DOHH2 (cell line): Measurements from ENCODE around the gene EPHA2.

Source experiments
- H3F3A ChIP-seq: fragments of 200-600 bp; sonication (generic), shearing (Covaris generic); 2 replicates; pipeline ENCODE4 v1.6.0; 2016; ENCODE audit warnings: antibody characterized with exemption, mild to moderate bottlenecking; ENCODE audit not compliant: control insufficient read depth, insufficient read depth
- H3K27ac ChIP-seq: fragments of 200-600 bp; sonication (generic); 2 replicates; pipeline ENCODE4 v1.5.1; 2014; ENCODE audit warnings: low read depth, mild to moderate bottlenecking, low read length, moderate library complexity
- H3K27me3 ChIP-seq: fragments of 200-600 bp; sonication (generic); 2 replicates; pipeline ENCODE4 v1.6.1; 2014; ENCODE audit warnings: mild to moderate bottlenecking, low read length, mixed read lengths; ENCODE audit not compliant: control insufficient read depth
- H3K36me3 ChIP-seq: fragments of 200-600 bp; sonication (generic); 2 replicates; pipeline ENCODE4 v1.6.1; 2014; ENCODE audit warnings: mild to moderate bottlenecking, low read length, moderate library complexity, mixed read lengths; ENCODE audit not compliant: control insufficient read depth
- H3K4me1 ChIP-seq: fragments of 200-600 bp; sonication (generic); 2 replicates; pipeline ENCODE4 v1.6.1; 2014; ENCODE audit warnings: mild to moderate bottlenecking, low read length, mixed read lengths; ENCODE audit not compliant: control insufficient read depth
- H3K4me2 ChIP-seq: fragments of 200-600 bp; sonication (generic); 2 replicates; pipeline ENCODE4 v1.6.0; 2014; ENCODE audit warnings: mild to moderate bottlenecking, low read length, moderate library complexity
- H3K4me3 ChIP-seq: fragments of 200-600 bp; sonication (generic); 2 replicates; pipeline ENCODE4 v1.5.1; 2014; ENCODE audit warnings: mild to moderate bottlenecking, low read length, mixed read lengths
- H3K79me2 ChIP-seq: fragments of 200-600 bp; sonication (generic); 2 replicates; pipeline ENCODE4 v1.6.1; 2014; ENCODE audit warnings: mild to moderate bottlenecking, low read length, mixed read lengths; ENCODE audit not compliant: control insufficient read depth
- H3K9me2 ChIP-seq: fragments of 200-600 bp; sonication (generic); replicated peaks from 2 replicates; pipeline ENCODE4 v1.6.1; 2014; ENCODE audit warnings: mild to moderate bottlenecking, low read length, mixed read lengths; ENCODE audit not compliant: control insufficient read depth
- H3K9me3 ChIP-seq: fragments of 200-600 bp; sonication (generic); 2 replicates; pipeline ENCODE4 v1.6.1; 2014; ENCODE audit warnings: antibody characterized with exemption, low read length, mixed read lengths; ENCODE audit not compliant: control insufficient read depth, insufficient read depth
- H4K20me1 ChIP-seq: fragments of 200-600 bp; sonication (generic); 2 replicates; pipeline ENCODE4 v1.6.0; 2014; ENCODE audit warnings: low read depth, mild to moderate bottlenecking, antibody characterized with exemption, low read length, moderate library complexity; ENCODE audit not compliant: control insufficient read depth, insufficient read depth
- EZH2phosphoT487 ChIP-seq: fragments of 200-600 bp; sonication (generic); IDR thresholded peaks from 2 replicates; pipeline ENCODE4 v1.6.1; 2017; ENCODE audit warnings: borderline replicate concordance, mild to moderate bottlenecking, antibody characterized with exemption, low read length, moderate library complexity, mixed read lengths
- TF ChIP-seq, protein P1 (sequence below): fragments of 200-600 bp; sonication (generic); IDR thresholded peaks from one replicate; pipeline ENCODE4 v1.5.1; 2014; ENCODE audit warnings: antibody characterized with exemption, mild to moderate bottlenecking, low read depth, low read length; ENCODE audit not compliant: poor library complexity, severe bottlenecking

The EPHA2 gene

DNA sequence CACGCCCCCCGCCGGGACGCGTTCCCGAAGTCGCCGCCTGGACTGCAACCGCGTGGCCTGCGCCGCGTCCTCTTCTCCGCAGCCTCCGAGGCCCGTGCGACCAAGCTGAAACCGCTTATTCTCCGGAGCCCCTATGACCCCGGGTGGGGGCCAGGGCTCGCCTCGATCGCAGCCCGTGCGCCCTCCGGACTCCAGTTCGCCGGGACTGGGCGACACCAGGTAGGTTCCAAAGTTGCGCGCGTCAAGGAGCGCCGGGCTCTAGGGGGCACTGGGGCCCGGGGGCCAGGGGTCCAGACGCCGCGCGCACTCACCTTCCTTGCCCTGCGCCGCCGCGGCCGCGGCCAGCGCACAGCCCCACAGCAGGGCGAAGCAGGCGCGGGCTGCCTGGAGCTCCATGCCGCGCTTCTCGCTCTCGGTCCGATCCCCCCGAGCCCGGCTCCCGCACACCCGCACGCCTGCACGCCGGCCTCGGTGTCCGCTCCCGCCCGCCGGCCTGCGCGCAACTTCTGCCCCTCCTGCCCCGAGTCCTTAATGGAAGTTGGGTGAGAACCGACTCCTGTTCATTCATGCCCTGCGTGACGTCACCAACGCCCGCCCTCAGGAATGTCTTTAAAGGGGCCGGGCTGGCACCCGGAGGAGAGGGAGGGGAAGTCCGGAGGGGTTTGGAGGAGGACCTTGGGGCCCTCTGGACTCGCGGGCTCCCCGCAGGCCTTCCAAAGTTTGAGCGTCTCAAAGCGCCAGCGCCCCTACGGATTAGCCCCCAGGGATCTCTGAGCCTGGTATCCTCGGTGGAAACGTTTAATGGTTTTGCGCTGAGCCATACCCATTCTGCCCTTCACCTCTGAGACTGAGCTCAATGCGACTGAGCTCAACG is at the start of gene EPHA2:
TSS of gene EPHA2 (minus strand) at position 533 of the 874 bp plus-strand sequence. CDS start at position 396, 137 bp downstream.
- Histone ChIP-seq H3K9me3 (no peaks in the 10 kb centered on the region), H3K4me2 (peak within 1 kb of the TSS; percentile 53), H3K4me1 (peaks cover 4% of the 10 kb centered on the region), H3K4me3 (peak within 1 kb of the TSS; percentile 24; the same call in 1 of the 2 replicates), H3K36me3 (no peaks in the 10 kb centered on the region), H3K27me3 (peaks cover 36% of the 10 kb centered on the region), H3K79me2 (no peaks in the 10 kb centered on the region), H3K9me2 (no peaks in the 10 kb centered on the region), H3F3A (0 out of 2 replicates have a peak, but pooled peaks cover 3% of the 10 kb centered on the region), H3K27ac (no peak within 1 kb of the TSS), H4K20me1 (no peaks in the 10 kb centered on the region)
- TF ChIP-seq EZH2phosphoT487 = no peak
- TF ChIP-seq, protein P1, sequence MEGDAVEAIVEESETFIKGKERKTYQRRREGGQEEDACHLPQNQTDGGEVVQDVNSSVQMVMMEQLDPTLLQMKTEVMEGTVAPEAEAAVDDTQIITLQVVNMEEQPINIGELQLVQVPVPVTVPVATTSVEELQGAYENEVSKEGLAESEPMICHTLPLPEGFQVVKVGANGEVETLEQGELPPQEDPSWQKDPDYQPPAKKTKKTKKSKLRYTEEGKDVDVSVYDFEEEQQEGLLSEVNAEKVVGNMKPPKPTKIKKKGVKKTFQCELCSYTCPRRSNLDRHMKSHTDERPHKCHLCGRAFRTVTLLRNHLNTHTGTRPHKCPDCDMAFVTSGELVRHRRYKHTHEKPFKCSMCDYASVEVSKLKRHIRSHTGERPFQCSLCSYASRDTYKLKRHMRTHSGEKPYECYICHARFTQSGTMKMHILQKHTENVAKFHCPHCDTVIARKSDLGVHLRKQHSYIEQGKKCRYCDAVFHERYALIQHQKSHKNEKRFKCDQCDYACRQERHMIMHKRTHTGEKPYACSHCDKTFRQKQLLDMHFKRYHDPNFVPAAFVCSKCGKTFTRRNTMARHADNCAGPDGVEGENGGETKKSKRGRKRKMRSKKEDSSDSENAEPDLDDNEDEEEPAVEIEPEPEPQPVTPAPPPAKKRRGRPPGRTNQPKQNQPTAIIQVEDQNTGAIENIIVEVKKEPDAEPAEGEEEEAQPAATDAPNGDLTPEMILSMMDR = no peak

GRCh38 chr1:16205334-16205671 is 49.4 kb upstream of the EPHA2 start:
- no peaks in the 10 kb centered on the region for H3K9me3 ChIP-seq
- no peak overlapping the region for H3K4me2 ChIP-seq
- TF ChIP-seq, protein P1 = peak; percentile 4
- TF ChIP-seq EZH2phosphoT487 = no peak
- peaks cover 11% of the 10 kb centered on the region for H3K4me1 ChIP-seq
- no peaks in the 10 kb centered on the region for H3K27me3 ChIP-seq
- H3K4me3 ChIP-seq = no peak overlapping the region
- no peak overlapping the region for H3K27ac ChIP-seq
- no peaks in the 10 kb centered on the region for H4K20me1 ChIP-seq
- H3K9me2 ChIP-seq = no peaks in the 10 kb centered on the region
- H3K36me3 ChIP-seq = no peaks in the 10 kb centered on the region
- H3F3A ChIP-seq = no peaks in the 10 kb centered on the region
- H3K79me2 ChIP-seq = no peaks in the 10 kb centered on the region

DNA sequence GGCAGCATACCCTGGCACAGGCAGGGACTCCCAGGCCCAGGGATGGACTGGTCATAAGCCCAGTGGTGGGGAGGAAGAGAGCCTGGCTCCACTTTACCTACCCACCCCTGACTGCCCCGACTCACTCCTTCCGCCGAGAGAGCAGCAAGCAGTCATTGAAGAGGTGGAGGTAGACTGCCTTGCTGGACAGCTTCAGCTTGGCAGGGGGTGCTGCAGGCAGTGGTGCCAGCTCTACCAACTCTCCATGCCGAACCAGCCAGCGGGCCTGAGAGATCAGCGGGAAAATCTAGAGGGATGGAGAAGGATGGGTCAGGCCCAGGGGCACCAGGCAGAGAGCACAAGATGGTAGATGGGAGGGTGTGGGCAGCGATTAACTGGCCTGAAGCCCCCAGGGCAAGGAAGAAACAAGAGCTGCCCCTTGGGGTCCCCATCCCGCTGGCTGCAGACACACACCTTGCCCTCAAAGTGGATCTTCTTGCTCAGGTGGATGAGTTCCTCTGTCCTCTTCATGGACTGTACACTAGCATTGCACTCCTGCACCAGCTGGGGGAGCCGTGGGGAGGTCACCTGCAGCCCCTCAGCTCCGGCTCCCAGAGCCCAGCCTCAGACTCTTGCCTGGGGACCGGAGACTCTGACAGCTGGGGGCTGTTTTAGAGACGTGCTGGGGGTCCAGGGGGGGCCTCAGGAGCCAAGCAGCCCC is 48.9 kb upstream of the EPHA2 start:
- Histone ChIP-seq H3K79me2 (no peaks in the 10 kb centered on the region), H3K36me3 (no peaks in the 10 kb centered on the region), H3K27ac (no peak overlapping the region)

More for the DNA sequence above, 48.9 kb upstream of the EPHA2 start:
- no peaks in the 10 kb centered on the region for H3K9me3 ChIP-seq
- no peak for TF ChIP-seq EZH2phosphoT487
- TF ChIP-seq, protein P1 = peak; percentile 47
- peaks cover 11% of the 10 kb centered on the region for H3K4me1 ChIP-seq
- no peaks in the 10 kb centered on the region for H3K9me2 ChIP-seq
- H3K4me2 ChIP-seq = no peak overlapping the region
- no peaks in the 10 kb centered on the region for H3K27me3 ChIP-seq
- no peaks in the 10 kb centered on the region for H4K20me1 ChIP-seq
- no peaks in the 10 kb centered on the region for H3F3A ChIP-seq
- no peak overlapping the region for H3K4me3 ChIP-seq
